ENCODE data around the gene CFAP74. TPM values are rescaled to one million over a fixed set of nuclear protein-coding genes. Genes with fewer than 3 reads are reported as not detected.

The CFAP74 gene
- total RNA-seq, 1 experiment from 2014 or later = not detected

- no peaks in the 10 kb centered on the region for H3K4me1 Mint-ChIP-seq (ENCODE audit: insufficient read depth, unreplicated experiment)
- intact Hi-C loops (cut with micrococcal nuclease) = no loop called here
- peaks cover 13% of the 10 kb centered on the region for H3K36me3 Mint-ChIP-seq (ENCODE audit: insufficient read depth, unreplicated experiment)
- ChIA-PET POLR2A (no interaction called here), CTCF (interaction anchor here (0.7 kb wide), 1 partner anchor 15 kb away, joined by 4 read pairs; no protein-coding TSS in a partner anchor)
- H3K27ac Mint-ChIP-seq (ENCODE audit: low read depth, unreplicated experiment) = no peak overlapping the region
- TF ChIP-seq CTCF (IDR thresholded peaks at IDR 0.05; ENCODE audit: unreplicated experiment) = no peak
- H3K4me3 Mint-ChIP-seq (ENCODE audit: unreplicated experiment) = no peak overlapping the region
- no peak for DNase-seq (ENCODE audit: unreplicated experiment)
- no TSS peak for BruUV-seq (replicated peaks)
- no peaks in the 10 kb centered on the region for H3K27me3 Mint-ChIP-seq (ENCODE audit: insufficient read depth, unreplicated experiment)
- no peaks in the 10 kb centered on the region for H3K9me3 Mint-ChIP-seq (ENCODE audit: unreplicated experiment)
Observed at GRCh38 chr1:1921901-1922701, 81.5 kb downstream of the CFAP74 start.

GRCh38 chr1:1921459-1921862, 82.1 kb downstream of the CFAP74 start:
- H3K36me3 Mint-ChIP-seq (ENCODE audit: insufficient read depth, unreplicated experiment) = peaks cover 13% of the 10 kb centered on the region
- no peak for TF ChIP-seq CTCF (IDR thresholded peaks at IDR 0.05; ENCODE audit: unreplicated experiment)
- CTCF ChIA-PET = no interaction called here
- intact Hi-C loops (cut with micrococcal nuclease) = no loop called here
- POLR2A ChIA-PET = no interaction called here
- H3K27ac Mint-ChIP-seq (ENCODE audit: low read depth, unreplicated experiment) = no peak overlapping the region
- H3K4me3 Mint-ChIP-seq (ENCODE audit: unreplicated experiment) = no peak overlapping the region
- no TSS peak for BruUV-seq (replicated peaks)
- no peaks in the 10 kb centered on the region for H3K4me1 Mint-ChIP-seq (ENCODE audit: insufficient read depth, unreplicated experiment)
- DNase-seq (ENCODE audit: unreplicated experiment) = no peak
- no peaks in the 10 kb centered on the region for H3K9me3 Mint-ChIP-seq (ENCODE audit: unreplicated experiment)
- no peaks in the 10 kb centered on the region for H3K27me3 Mint-ChIP-seq (ENCODE audit: insufficient read depth, unreplicated experiment)

- Mint-ChIP-seq H3K27me3 (ENCODE audit: insufficient read depth, unreplicated experiment) (no peaks in the 10 kb centered on the region), H3K4me1 (ENCODE audit: insufficient read depth, unreplicated experiment) (no peaks in the 10 kb centered on the region), H3K9me3 (ENCODE audit: unreplicated experiment) (no peaks in the 10 kb centered on the region), H3K36me3 (ENCODE audit: insufficient read depth, unreplicated experiment) (peaks cover 13% of the 10 kb centered on the region), H3K27ac (ENCODE audit: low read depth, unreplicated experiment) (no peak overlapping the region), H3K4me3 (ENCODE audit: unreplicated experiment) (no peak overlapping the region)
- BruUV-seq (replicated peaks) = no TSS peak
- POLR2A ChIA-PET = no interaction called here
- intact Hi-C loops (cut with micrococcal nuclease) = no loop called here
- DNase-seq (ENCODE audit: unreplicated experiment) = no peak
- CTCF ChIA-PET = interaction anchor here (0.6 kb wide), 1 partner anchor 123 kb away, joined by 5 read pairs; no protein-coding TSS in a partner anchor
- TF ChIP-seq CTCF (IDR thresholded peaks at IDR 0.05; ENCODE audit: unreplicated experiment) = no peak
Observed at GRCh38 chr1:1920608-1921458, 82.8 kb downstream of the CFAP74 start.

GRCh38 chr1:1920057-1920607, 83.5 kb downstream of the CFAP74 start:
- peaks cover 13% of the 10 kb centered on the region for H3K36me3 Mint-ChIP-seq (ENCODE audit: insufficient read depth, unreplicated experiment)
- intact Hi-C loops (cut with micrococcal nuclease) = no loop called here

More at GRCh38 chr1:1920057-1920607, 83.5 kb downstream of the CFAP74 start:
- Mint-ChIP-seq H3K27ac (ENCODE audit: low read depth, unreplicated experiment) (no peak overlapping the region), H3K4me3 (ENCODE audit: unreplicated experiment) (no peak overlapping the region), H3K4me1 (ENCODE audit: insufficient read depth, unreplicated experiment) (no peaks in the 10 kb centered on the region), H3K9me3 (ENCODE audit: unreplicated experiment) (no peaks in the 10 kb centered on the region), H3K27me3 (ENCODE audit: insufficient read depth, unreplicated experiment) (no peaks in the 10 kb centered on the region)
- CTCF ChIA-PET = interaction anchor here (0.6 kb wide), 1 partner anchor 124 kb away, joined by 5 read pairs; no protein-coding TSS in a partner anchor
- no peak for DNase-seq (ENCODE audit: unreplicated experiment)
- POLR2A ChIA-PET = no interaction called here
- no peak for TF ChIP-seq CTCF (IDR thresholded peaks at IDR 0.05; ENCODE audit: unreplicated experiment)
- no TSS peak for BruUV-seq (replicated peaks)

Data from MCF 10A (cell line).